ENCODE results near the gene TMEFF2. TPM values are rescaled to one million over a fixed set of nuclear protein-coding genes. Genes with fewer than 3 reads are reported as not detected.

Gene TMEFF2
- total and polyA plus RNA-seq, 2 experiments from 2014 or later: 1.7 to 2.2 TPM

- Histone ChIP-seq H4K20me1 (replicated peaks; ENCODE audit: insufficient read depth) (peaks cover 3% of the 10 kb centered on the region; the same call in 1 of the 2 replicates), H2AFZ (no peak overlapping the region), H3K4me2 (0 out of 2 replicates have a peak overlapping the region, but pooled peaks have one; percentile 97), H3K79me2 (replicated peaks; ENCODE audit: insufficient read depth) (no peaks in the 10 kb centered on the region), H3K27ac (ENCODE audit: low read depth) (no peak overlapping the region), H3F3A (replicated peaks; ENCODE audit: low read depth) (peaks cover 9% of the 10 kb centered on the region), H3K27me3 (ENCODE audit: insufficient read depth) (peaks cover 53% of the 10 kb centered on the region), H3K9me2 (ENCODE audit: insufficient read depth) (no peaks in the 10 kb centered on the region), H3K4me1 (ENCODE audit: insufficient read depth) (peaks cover 20% of the 10 kb centered on the region), H3K4me3 (peak overlapping the region; percentile 85; the same call in 1 of the 2 replicates), H3K36me3 (ENCODE audit: insufficient read depth) (no peaks in the 10 kb centered on the region)
- ATAC-seq (no peak), DNase-seq (ENCODE audit: low spot score) (no peak)
- H3K27me3 Mint-ChIP-seq (ENCODE audit: insufficient read depth, low read depth, poor library complexity): peaks cover 48% of the 10 kb centered on the region
- no peak overlapping the region for H3K4me3 Mint-ChIP-seq
- no peaks in the 10 kb centered on the region for H3K36me3 Mint-ChIP-seq (ENCODE audit: low read depth)
- TF ChIP-seq, protein P1, sequence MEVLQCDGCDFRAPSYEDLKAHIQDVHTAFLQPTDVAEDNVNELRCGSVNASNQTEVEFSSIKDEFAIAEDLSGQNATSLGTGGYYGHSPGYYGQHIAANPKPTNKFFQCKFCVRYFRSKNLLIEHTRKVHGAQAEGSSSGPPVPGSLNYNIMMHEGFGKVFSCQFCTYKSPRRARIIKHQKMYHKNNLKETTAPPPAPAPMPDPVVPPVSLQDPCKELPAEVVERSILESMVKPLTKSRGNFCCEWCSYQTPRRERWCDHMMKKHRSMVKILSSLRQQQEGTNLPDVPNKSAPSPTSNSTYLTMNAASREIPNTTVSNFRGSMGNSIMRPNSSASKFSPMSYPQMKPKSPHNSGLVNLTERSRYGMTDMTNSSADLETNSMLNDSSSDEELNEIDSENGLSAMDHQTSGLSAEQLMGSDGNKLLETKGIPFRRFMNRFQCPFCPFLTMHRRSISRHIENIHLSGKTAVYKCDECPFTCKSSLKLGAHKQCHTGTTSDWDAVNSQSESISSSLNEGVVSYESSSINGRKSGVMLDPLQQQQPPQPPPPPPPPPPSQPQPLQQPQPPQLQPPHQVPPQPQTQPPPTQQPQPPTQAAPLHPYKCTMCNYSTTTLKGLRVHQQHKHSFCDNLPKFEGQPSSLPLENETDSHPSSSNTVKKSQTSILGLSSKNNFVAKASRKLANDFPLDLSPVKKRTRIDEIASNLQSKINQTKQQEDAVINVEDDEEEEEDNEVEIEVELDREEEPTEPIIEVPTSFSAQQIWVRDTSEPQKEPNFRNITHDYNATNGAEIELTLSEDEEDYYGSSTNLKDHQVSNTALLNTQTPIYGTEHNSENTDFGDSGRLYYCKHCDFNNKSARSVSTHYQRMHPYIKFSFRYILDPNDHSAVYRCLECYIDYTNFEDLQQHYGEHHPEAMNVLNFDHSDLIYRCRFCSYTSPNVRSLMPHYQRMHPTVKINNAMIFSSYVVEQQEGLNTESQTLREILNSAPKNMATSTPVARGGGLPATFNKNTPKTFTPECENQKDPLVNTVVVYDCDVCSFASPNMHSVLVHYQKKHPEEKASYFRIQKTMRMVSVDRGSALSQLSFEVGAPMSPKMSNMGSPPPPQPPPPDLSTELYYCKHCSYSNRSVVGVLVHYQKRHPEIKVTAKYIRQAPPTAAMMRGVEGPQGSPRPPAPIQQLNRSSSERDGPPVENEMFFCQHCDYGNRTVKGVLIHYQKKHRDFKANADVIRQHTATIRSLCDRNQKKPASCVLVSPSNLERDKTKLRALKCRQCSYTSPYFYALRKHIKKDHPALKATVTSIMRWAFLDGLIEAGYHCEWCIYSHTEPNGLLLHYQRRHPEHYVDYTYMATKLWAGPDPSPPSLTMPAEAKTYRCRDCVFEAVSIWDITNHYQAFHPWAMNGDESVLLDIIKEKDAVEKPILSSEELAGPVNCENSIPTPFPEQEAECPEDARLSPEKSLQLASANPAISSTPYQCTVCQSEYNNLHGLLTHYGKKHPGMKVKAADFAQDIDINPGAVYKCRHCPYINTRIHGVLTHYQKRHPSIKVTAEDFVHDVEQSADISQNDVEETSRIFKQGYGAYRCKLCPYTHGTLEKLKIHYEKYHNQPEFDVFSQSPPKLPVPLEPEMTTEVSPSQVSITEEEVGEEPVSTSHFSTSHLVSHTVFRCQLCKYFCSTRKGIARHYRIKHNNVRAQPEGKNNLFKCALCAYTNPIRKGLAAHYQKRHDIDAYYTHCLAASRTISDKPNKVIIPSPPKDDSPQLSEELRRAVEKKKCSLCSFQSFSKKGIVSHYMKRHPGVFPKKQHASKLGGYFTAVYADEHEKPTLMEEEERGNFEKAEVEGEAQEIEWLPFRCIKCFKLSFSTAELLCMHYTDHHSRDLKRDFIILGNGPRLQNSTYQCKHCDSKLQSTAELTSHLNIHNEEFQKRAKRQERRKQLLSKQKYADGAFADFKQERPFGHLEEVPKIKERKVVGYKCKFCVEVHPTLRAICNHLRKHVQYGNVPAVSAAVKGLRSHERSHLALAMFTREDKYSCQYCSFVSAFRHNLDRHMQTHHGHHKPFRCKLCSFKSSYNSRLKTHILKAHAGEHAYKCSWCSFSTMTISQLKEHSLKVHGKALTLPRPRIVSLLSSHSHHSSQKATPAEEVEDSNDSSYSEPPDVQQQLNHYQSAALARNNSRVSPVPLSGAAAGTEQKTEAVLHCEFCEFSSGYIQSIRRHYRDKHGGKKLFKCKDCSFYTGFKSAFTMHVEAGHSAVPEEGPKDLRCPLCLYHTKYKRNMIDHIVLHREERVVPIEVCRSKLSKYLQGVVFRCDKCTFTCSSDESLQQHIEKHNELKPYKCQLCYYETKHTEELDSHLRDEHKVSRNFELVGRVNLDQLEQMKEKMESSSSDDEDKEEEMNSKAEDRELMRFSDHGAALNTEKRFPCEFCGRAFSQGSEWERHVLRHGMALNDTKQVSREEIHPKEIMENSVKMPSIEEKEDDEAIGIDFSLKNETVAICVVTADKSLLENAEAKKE (CRISPR knock-in tag; IDR thresholded peaks at IDR 0.05): no peak
- 0 out of 4 replicates have a peak, but pooled peaks have one; percentile 11 to 21 for TF ChIP-seq CTCF (conservative IDR thresholded peaks at IDR 0.05; ENCODE audit: low read depth in 2 of 2)
- H3K27ac Mint-ChIP-seq: no peak overlapping the region
- peaks cover 24% of the 10 kb centered on the region for H3K4me1 Mint-ChIP-seq
- no peaks in the 10 kb centered on the region; the same call in 2 of the 3 replicates for H3K9me3 Mint-ChIP-seq
Observed at GRCh38 chr2:192197357-192197756, 2.6 kb upstream of the TMEFF2 start.
